Measurements from ENCODE around the gene RBM42. TPM values are rescaled to one million over a fixed set of nuclear protein-coding genes. Genes with fewer than 3 reads are reported as not detected.
"Not testable (repeated sequence)": the region's sequence is repeated elsewhere in the genome, so short reads cannot be mapped to it uniquely, and the experiment has no call there.

The RBM42 gene
- total and polyA plus RNA-seq, 12 donors = 23.9 to 107 (median 77.6) TPM

DNA sequence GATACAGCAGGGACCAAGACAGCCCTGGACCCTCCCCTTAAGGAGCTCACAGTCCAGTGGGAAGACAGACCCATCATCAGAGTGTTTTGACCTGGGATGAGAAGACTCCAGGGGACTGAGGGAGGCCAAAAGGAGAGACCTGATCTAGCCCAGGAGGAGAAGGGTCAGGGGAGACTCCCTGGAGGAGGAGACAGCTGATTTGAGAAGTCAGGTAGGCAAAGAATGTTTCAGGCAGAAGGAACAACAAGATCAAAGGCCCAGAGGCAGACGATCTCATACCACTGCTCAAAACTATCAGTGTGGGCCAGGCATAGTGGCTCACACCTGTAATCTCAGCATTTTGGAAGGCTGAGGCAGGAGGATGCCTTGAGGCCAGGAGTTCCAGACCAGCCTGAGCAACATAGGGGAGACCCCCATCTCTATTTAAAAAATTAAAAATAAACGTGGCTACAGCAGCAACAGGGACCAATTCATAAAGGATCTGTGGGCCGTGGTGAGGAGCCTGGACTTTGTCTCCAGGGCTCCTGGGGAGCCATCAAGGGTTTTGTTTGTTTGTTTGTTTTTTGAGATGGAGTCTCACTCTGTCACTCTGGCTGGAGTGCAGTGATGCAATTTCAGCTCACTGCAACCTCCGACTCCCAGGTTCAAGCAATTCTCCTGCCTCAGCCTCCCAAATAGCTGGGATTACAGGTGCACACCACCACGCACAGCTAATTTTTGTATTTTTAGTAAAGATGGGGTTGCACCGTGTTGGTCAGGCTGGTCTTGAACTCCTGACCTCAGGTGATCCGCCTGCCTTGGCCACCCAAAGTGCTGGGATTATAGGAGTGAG, 17.1 kb downstream of the RBM42 start:
- peak overlapping the region in 1 of 5 donors; percentile 92 for H3K27ac ChIP-seq
- no peak for TF ChIP-seq POLR2A (IDR thresholded peaks at IDR 0.05)
- TF ChIP-seq, protein P1, sequence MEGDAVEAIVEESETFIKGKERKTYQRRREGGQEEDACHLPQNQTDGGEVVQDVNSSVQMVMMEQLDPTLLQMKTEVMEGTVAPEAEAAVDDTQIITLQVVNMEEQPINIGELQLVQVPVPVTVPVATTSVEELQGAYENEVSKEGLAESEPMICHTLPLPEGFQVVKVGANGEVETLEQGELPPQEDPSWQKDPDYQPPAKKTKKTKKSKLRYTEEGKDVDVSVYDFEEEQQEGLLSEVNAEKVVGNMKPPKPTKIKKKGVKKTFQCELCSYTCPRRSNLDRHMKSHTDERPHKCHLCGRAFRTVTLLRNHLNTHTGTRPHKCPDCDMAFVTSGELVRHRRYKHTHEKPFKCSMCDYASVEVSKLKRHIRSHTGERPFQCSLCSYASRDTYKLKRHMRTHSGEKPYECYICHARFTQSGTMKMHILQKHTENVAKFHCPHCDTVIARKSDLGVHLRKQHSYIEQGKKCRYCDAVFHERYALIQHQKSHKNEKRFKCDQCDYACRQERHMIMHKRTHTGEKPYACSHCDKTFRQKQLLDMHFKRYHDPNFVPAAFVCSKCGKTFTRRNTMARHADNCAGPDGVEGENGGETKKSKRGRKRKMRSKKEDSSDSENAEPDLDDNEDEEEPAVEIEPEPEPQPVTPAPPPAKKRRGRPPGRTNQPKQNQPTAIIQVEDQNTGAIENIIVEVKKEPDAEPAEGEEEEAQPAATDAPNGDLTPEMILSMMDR (IDR thresholded peaks at IDR 0.05) = no peak
- no peaks in the 10 kb centered on the region for H3K27me3 ChIP-seq
- H3K36me3 ChIP-seq (replicated peaks in 1 of 2) = no peaks in the 10 kb centered on the region
- no peaks in the 10 kb centered on the region for H3K9me3 ChIP-seq (replicated peaks in 1 of 3)
- no peak for DNase-seq
- intact Hi-C loops (cut with DNase I) = no loop called here
- 69 to 77% (median 75%) methylated on average over 7 of the region's 7 CpGs for WGBS, 4 donors
- H3K4me3 ChIP-seq = no peak overlapping the region
- peaks cover 14 to 31% of the 10 kb centered on the region in 2 donors for H3K4me1 ChIP-seq (replicated peaks in 1 of 2)

DNA sequence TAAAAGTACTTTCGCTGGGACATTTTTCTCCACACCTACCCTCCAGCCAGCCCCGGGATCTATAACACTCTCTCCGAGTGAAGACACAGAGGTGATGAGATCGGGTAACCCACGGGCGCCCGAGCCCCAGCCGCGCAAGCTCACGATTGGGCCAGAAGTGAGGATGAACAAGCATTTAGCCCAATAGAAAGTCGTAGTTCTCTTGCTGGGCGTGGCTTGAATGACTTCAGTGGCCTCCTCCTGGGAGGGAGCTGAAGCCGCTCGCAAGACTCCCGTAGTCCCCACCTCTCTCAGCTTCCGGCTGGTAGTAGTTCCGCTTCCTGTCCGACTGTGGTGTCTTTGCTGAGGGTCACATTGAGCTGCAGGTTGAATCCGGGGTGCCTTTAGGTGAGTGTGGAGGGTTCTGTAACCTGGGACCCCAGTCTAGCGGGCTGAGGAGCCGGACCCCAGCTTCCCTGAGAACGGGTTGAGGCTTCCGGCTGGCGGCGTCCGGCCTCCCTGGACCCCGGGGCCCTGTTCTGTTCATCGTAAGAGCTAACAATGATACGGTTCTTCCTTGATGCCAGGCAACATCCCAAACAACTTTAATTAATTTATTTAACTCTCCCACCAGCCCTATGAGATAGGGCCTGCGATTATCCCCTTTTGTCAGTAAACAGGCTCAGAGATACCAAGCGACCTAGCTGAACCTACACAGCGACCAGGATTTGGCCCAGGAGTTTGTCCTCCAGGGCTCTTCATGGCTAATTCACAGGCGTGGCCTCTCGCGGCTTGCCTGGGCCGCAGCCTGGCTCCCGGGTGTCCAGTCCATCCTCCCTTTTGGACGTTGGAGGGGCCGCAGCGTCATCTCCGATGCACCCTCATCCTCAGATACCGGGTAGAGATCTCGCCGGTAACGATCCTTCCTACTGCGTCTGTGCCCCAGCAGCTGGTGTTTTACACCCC, 19.5 kb downstream of the RBM42 start, which contains the start of gene COX6B1:
Gene COX6B1, plus strand, starts transcription at position 307 of the 945 bp plus-strand sequence. CDS start 2,921 bp downstream, outside the sequence.
- peak within 1 kb of the TSS; percentile 40 to 86 (median 79) for H3K27ac ChIP-seq
- H3K4me1 ChIP-seq (replicated peaks in 1 of 2) = peaks cover 14 to 31% of the 10 kb centered on the region in 2 donors
- H3K4me3 ChIP-seq = peak within 1 kb of the TSS; percentile 56 to 87 (median 64)
- no peaks in the 10 kb centered on the region for H3K9me3 ChIP-seq (replicated peaks in 1 of 3)
- peak in 1 of 2 donors; percentile 81 for TF ChIP-seq POLR2A (IDR thresholded peaks at IDR 0.05)
- TF ChIP-seq, protein P1 (IDR thresholded peaks at IDR 0.05) = no peak
- H3K36me3 ChIP-seq (replicated peaks in 1 of 2) = peaks cover 0 to 21% of the 10 kb centered on the region in 2 donors
- WGBS, 4 donors = 0 to 1% (median 0%) methylated on average over 32 to 46 of the region's 46 CpGs
- no peaks in the 10 kb centered on the region for H3K27me3 ChIP-seq
- intact Hi-C loops (cut with DNase I) = no loop called here
- peak; percentile 90 to 98 (median 96) for DNase-seq

DNA sequence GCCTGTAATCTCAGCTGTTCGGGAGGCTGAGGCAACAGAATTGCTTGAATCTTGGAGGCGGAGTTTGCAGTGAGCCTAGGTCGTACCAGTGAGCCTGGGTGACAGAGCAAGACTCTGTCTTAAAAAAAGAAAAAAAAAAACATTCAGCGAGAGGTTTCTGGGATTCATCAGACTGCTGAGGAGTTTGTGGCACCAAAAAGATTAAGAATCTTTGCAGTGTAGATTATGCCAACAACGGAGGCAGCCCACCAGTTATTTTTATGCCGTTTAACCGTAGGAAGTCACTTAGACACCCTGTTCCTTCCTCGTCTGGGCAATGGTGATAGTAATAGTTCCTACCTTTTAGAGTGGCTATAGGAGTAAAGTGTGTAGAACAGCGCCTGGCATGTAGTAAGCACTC, 21.7 kb downstream of the RBM42 start:
- no peak overlapping the region for H3K4me3 ChIP-seq
- WGBS, 4 donors = 74 to 77% (median 76%) methylated on average over 9 of the region's 9 CpGs
- no peak for DNase-seq
- TF ChIP-seq, protein P1 (IDR thresholded peaks at IDR 0.05) = no peak
- TF ChIP-seq POLR2A (IDR thresholded peaks at IDR 0.05) = no peak
- peaks cover 0 to 43% of the 10 kb centered on the region in 2 donors for H3K36me3 ChIP-seq (replicated peaks in 1 of 2)
- no peaks in the 10 kb centered on the region for H3K9me3 ChIP-seq (replicated peaks in 1 of 3)
- no peak overlapping the region for H3K27ac ChIP-seq
- H3K27me3 ChIP-seq = no peaks in the 10 kb centered on the region
- peaks cover 14 to 21% of the 10 kb centered on the region in 2 donors for H3K4me1 ChIP-seq (replicated peaks in 1 of 2)
- intact Hi-C loops (cut with DNase I) = no loop called here

DNA sequence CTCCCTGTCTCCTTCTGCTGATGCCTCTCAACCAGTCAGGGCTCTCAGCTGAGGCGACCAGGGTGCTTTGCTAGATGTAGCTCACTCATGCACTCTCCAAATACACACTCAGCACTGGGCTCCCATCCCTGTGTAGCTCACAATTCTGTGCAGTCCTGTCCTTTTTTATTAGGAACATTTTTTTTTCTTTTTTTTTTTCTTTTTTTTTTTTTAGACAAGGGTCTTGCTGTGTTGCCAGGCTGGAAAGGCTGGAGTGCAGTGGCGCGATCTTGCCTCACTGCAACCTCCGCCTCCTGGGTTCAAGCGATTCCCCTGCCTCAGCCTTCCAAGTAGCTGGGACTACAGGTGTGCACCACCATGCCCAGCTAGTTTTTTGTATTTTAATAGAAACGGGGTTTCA, 26.0 kb downstream of the RBM42 start:
- H3K9me3 ChIP-seq (replicated peaks in 1 of 3); H3K4me3 ChIP-seq; H3K4me1 ChIP-seq (replicated peaks in 1 of 2); H3K27ac ChIP-seq; intact Hi-C loops (cut with DNase I); H3K27me3 ChIP-seq; DNase-seq: not testable (repeated sequence)
- H3K36me3 ChIP-seq (replicated peaks in 1 of 2) = peaks cover 0 to 83% of the 10 kb centered on the region in 2 donors
- WGBS, 4 donors = 95 to 97% (median 95%) methylated on average over 6 of the region's 6 CpGs
